Endothelial cell of umbilical vein (primary cell): ENCODE results near the gene MYOF. TPM values are rescaled to one million over a fixed set of nuclear protein-coding genes. Genes with fewer than 3 reads are reported as not detected.
A peak's percentile ranks its signal among the peaks of the same experiment; 100 is the strongest.

Source experiments
- BruUV-seq: library from RNA; stranded (reverse); fragments of 400-500 nt; replicated peaks from 2 replicates; lab custom pipeline; 2021; lab: Mats Ljungman, UMichigan
- CTCF ChIA-PET: fragments of 300-600, 350-600 bp; sonication (Branson Sonifier 250); formaldehyde crosslinking; loops from one replicate; lab custom pipeline; 2021; ENCODE audit warnings: antibody characterized with exemption, inconsistent platforms; lab: Charles Lee
- POLR2A ChIA-PET: fragments of 300-600, 350-600 bp; sonication (Branson Sonifier 250); formaldehyde crosslinking; loops from one replicate; lab custom pipeline; 2021; ENCODE audit warnings: antibody characterized with exemption, inconsistent platforms; lab: Charles Lee
- DNase-seq: peaks from one replicate; pipeline ENCODE4 v3.0.0-alpha.2; 2011; ENCODE audit warnings: low read depth, low spot score
- FAIRE-seq: peaks from 2 replicates; lab custom pipeline; 2011; peaks lifted over from hg19 to GRCh38; lab: Jason Lieb, UNC
- H2AFZ ChIP-seq: 2 replicates; pipeline ENCODE4 v1.6.0; 2012; ENCODE audit warnings: low read depth, low read length, control low read depth, inconsistent platforms
- H3K27ac ChIP-seq: 2 replicates; pipeline ENCODE4 v1.5.1; 2011; ENCODE audit warnings: low read depth, mild to moderate bottlenecking, control low read depth, low read length, moderate library complexity; ENCODE audit not compliant: insufficient read depth
- H3K27me3 ChIP-seq, 2 experiments: 2 replicates each; pipeline versions ENCODE4 v1.6.0 to v1.6.1; 2011; ENCODE audit warnings: low read length in 2 of 2, mixed read lengths in 1 of 2; ENCODE audit not compliant: control insufficient read depth in 2 of 2, insufficient read depth in 2 of 2
- H3K36me3 ChIP-seq, 2 experiments: 2 replicates in 1 of 2; 3 replicates in 1 of 2; pipeline ENCODE4 v1.5.1; 2011; ENCODE audit warnings: low read length in 2 of 2, mild to moderate bottlenecking in 1 of 2, moderate library complexity in 1 of 2; ENCODE audit not compliant: control insufficient read depth in 2 of 2, insufficient read depth in 2 of 2; ENCODE audit errors: extremely low read depth in 1 of 2
- H3K4me1 ChIP-seq: 3 replicates; pipeline ENCODE4 v1.5.1; 2011; ENCODE audit warnings: mild to moderate bottlenecking, low read length; ENCODE audit not compliant: control insufficient read depth, insufficient read depth; ENCODE audit errors: extremely low read depth
- H3K4me2 ChIP-seq: 2 replicates; pipeline ENCODE4 v1.6.1; 2011; ENCODE audit warnings: low read length, control low read depth, mixed read lengths; ENCODE audit not compliant: insufficient read depth
- H3K4me3 ChIP-seq, 3 experiments: fragments of 200-600 bp in 1 of 3; sonication (generic), shearing (Covaris generic) in 1 of 3; replicated peaks in 1 of 3; 2 replicates each; pipeline ENCODE4 v1.5.1; 2011 to 2016; ENCODE audit warnings: control low read depth in 3 of 3, low read length in 3 of 3, mild to moderate bottlenecking in 2 of 3, inconsistent platforms in 1 of 3, low read depth in 1 of 3, moderate library complexity in 1 of 3; ENCODE audit not compliant: insufficient read depth in 1 of 3
- H3K79me2 ChIP-seq: 2 replicates; pipeline ENCODE4 v1.6.0; 2012; ENCODE audit warnings: low read length, inconsistent platforms; ENCODE audit not compliant: control insufficient read depth, insufficient read depth
- H3K9ac ChIP-seq: replicated peaks from 2 replicates; pipeline ENCODE3; 2011; ENCODE audit warnings: low read length, control low read depth; ENCODE audit not compliant: insufficient read depth; ENCODE audit errors: extremely low read depth
- H3K9me1 ChIP-seq: replicated peaks from 3 replicates; pipeline ENCODE4 v1.6.0; 2011; ENCODE audit warnings: mild to moderate bottlenecking, low read length; ENCODE audit not compliant: control insufficient read depth, insufficient read depth; ENCODE audit errors: extremely low read depth
- H3K9me3 ChIP-seq: replicated peaks from 2 replicates; pipeline ENCODE4 v1.5.1; 2012; ENCODE audit warnings: low read length, inconsistent platforms; ENCODE audit not compliant: control insufficient read depth, insufficient read depth
- H4K20me1 ChIP-seq: replicated peaks from 2 replicates; pipeline ENCODE3; 2011; ENCODE audit warnings: mild to moderate bottlenecking, low read length; ENCODE audit not compliant: control insufficient read depth, insufficient read depth; ENCODE audit errors: extremely low read depth
- EZH2 ChIP-seq: IDR thresholded peaks from 2 replicates; pipeline ENCODE4 v1.6.1; 2012; ENCODE audit warnings: borderline replicate concordance, low read depth, mild to moderate bottlenecking, moderate library complexity, low read length, inconsistent platforms; ENCODE audit not compliant: severe bottlenecking
- GATA2 ChIP-seq: IDR thresholded peaks from 2 replicates; pipeline ENCODE4 v1.7.0; 2011; ENCODE audit warnings: low read depth, mild to moderate bottlenecking, moderate library complexity, mixed read lengths, low read length; ENCODE audit not compliant: insufficient read length, insufficient read depth
- JUN ChIP-seq: IDR thresholded peaks from 2 replicates; pipeline ENCODE4 v1.6.1; 2011; ENCODE audit warnings: borderline replicate concordance, low read depth; ENCODE audit not compliant: insufficient read length, insufficient read depth
- POLR2A ChIP-seq: IDR thresholded peaks from 2 replicates; pipeline ENCODE4 v1.6.1; 2012; ENCODE audit warnings: low read depth, mild to moderate bottlenecking, control low read depth, low read length
- POLR2AphosphoS5 ChIP-seq: IDR thresholded peaks from 2 replicates; pipeline ENCODE4 v1.6.1; 2012; ENCODE audit warnings: low read depth, mild to moderate bottlenecking, control low read depth, low read length, moderate library complexity; ENCODE audit not compliant: insufficient read depth
- dilution Hi-C: fragments of 300-500 bp; cut with MboI; formaldehyde crosslinking; loops from one replicate; pipeline ENCODE4 v1.15.0; 2019; ENCODE audit warnings: low sequenced_read_pairs; ENCODE audit not compliant: extremely low pct_ligation_motif_present
- intact Hi-C: fragments of 100-400 bp; cut with micrococcal nuclease; formaldehyde crosslinking; loops from one replicate; pipeline ENCODE4 v1.10.0; 2022
- polyA plus RNA-seq, 4 experiments: library from polyadenylated mRNA; depleted of rRNA in 3 of 4; stranded (reverse) in 3 of 4; unstranded in 1 of 4; fragments of >200 nt; gene quantifications; 2 replicates each; pipeline versions ENCODE4 v1.2.1 to v1.2.3, GENCODE V29; 2011 to 2012; ENCODE audit warnings: missing spikeins in 1 of 4
- total RNA-seq: library from RNA; stranded (reverse); gene quantifications from 2 replicates; pipeline ENCODE4 v1.2.3, GENCODE V29; 2021
- TF ChIP-seq, protein P1 (sequence below): IDR thresholded peaks from 2 replicates; pipeline ENCODE4 v1.6.1; 2011; ENCODE audit not compliant: insufficient read depth, insufficient read length

Gene MYOF
- total and polyA plus RNA-seq, 2 donors (not counting 3 experiments of a cell fraction or from before 2014, with no cell fraction given): 98.4 to 379 TPM

DNA sequence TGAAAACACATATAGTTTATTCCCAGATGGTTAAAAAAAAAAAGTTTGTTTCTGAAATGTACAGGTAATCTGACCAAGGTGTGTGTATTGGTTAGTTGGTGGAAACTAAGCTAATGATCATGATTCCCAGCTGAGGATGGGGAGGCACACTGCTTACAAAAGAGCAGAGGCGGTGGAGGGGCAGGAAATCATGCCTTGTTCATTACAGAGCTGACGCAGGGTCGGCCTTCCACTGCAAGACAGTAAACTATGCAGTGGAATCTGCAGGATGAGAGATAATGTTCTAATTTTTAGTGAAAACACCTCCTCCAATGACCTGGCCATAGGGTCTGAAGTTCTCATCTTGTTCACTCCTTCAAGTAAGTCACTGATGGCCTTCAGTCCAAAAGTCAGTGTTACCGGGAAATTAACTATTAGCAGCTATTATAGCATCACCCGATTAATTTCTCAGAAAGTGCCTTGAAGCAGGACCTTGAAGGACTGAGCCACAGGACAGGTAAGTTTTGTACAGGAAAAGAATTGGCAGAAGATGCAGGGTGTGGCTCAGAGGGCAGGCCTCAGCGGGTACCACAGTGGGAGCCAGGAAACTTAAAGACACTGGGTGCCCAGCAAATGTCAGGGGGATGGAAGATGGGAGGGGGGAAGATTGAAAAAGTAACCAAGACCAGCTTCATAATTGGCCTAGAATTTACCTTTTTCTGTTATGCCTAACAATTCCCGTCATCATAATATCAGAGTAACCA lies 36.0 kb downstream of the MYOF start:
- peaks cover 22% of the 10 kb centered on the region for H3K4me1 ChIP-seq
- ChIA-PET POLR2A (interaction anchor here (0.9 to 1.4 kb wide), 3 partner anchors 12 to 19 kb away, joined by 3 to 5 read pairs (median 4); no protein-coding TSS in a partner anchor), CTCF (interaction anchor here (0.8 to 8.6 kb wide), 9 partner anchors 9 to 69 kb away, joined by 3 to 69 read pairs (median 4); partner anchors contain the start of gene MYOF)
- dilution Hi-C loops: no loop called here
- no peaks in the 10 kb centered on the region for H3K9me3 ChIP-seq
- H3K27me3 ChIP-seq: no peaks in the 10 kb centered on the region
- no peak overlapping the region for H3K4me3 ChIP-seq
- DNase-seq (peak; percentile 30), FAIRE-seq (no peak)
- no peaks in the 10 kb centered on the region for H4K20me1 ChIP-seq
- H3K4me2 ChIP-seq: no peak overlapping the region
- peak overlapping the region; percentile 57 for H3K9ac ChIP-seq
- no peak for TF ChIP-seq EZH2
- TSS peak; percentile 62 for BruUV-seq
- H3K27ac ChIP-seq: peak overlapping the region; percentile 67
- H3K9me1 ChIP-seq: no peaks in the 10 kb centered on the region
- H3K36me3 ChIP-seq: peaks cover 10 to 37% of the 10 kb centered on the region in 2 experiments
- peaks cover 72% of the 10 kb centered on the region for H3K79me2 ChIP-seq
- no peak overlapping the region for H2AFZ ChIP-seq
- intact Hi-C loops: loop anchor here (1.0 kb wide), 3 partner anchors 10 to 16 kb away; no protein-coding TSS in a partner anchor

DNA sequence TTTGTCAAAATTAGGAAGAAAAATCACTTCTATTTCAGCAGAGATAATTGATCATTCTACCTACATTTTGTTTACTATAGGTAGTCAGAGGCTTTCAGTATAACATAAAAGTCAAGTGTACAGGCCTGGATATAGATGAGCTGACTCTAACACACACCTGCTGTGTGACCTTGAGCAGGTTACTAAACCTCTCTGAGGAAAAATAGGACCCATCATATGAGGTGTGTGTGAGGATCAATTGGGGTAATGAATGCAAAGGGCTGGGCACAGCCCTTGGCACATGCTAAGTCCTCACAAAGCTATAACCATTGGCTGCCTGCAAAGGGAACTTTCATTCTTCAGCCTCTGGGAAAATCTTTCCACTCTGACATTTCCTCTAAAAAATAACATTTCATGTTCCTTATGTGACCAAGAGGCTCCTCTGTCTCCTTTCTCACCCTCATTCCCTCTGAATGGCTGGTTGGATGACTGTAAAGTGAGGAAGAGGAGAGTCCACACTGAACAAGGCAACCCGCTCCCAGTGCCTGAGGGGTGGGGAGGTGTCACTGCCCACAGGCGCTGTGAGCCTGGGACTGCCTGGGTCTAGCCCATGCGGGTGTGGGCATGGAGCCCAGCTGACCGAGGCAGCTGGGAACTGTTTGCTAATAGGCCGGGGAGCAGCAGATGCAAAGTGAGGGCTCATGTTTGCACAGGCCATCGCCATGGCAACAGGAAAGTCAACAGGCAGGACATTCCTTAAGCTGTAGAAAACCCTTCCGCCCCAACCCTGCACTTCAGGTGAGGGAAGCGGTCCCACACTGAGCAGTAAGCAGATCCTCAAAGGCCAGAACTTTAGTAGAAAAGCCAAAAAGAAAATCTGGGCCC lies 36.8 kb downstream of the MYOF start:
- Histone ChIP-seq H3K9me3 (no peaks in the 10 kb centered on the region), H3K79me2 (peaks cover 74% of the 10 kb centered on the region), H3K36me3 (peaks cover 10 to 29% of the 10 kb centered on the region in 2 experiments), H2AFZ (no peak overlapping the region), H3K27me3 (no peaks in the 10 kb centered on the region), H3K4me1 (peaks cover 22% of the 10 kb centered on the region), H3K27ac (peak overlapping the region; percentile 67), H4K20me1 (no peaks in the 10 kb centered on the region), H3K4me3 (no peak overlapping the region), H3K9me1 (no peaks in the 10 kb centered on the region), H3K9ac (peak overlapping the region; percentile 57), H3K4me2 (no peak overlapping the region)
- TF ChIP-seq GATA2 (no peak), POLR2AphosphoS5 (peak; percentile 43), JUN (peak; percentile 9), POLR2A (peak; percentile 15)
- TF ChIP-seq, protein P1, sequence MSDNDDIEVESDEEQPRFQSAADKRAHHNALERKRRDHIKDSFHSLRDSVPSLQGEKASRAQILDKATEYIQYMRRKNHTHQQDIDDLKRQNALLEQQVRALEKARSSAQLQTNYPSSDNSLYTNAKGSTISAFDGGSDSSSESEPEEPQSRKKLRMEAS: peak; percentile 65
- intact Hi-C loops (loop anchor here (1.0 kb wide), 3 partner anchors 9 to 17 kb away; no protein-coding TSS in a partner anchor), dilution Hi-C loops (no loop called here)
- TSS peak; percentile 37 for BruUV-seq
- ChIA-PET POLR2A (interaction anchor here (0.9 to 1.4 kb wide), 3 partner anchors 13 to 20 kb away, joined by 3 to 5 read pairs (median 4); no protein-coding TSS in a partner anchor), CTCF (interaction anchor here (0.7 to 8.6 kb wide), 9 partner anchors 8 to 69 kb away, joined by 3 to 69 read pairs (median 4); partner anchors contain the start of gene MYOF)
- FAIRE-seq (peak; percentile 49), DNase-seq (peak; percentile 98)
